Measurements from ENCODE around the gene CGN. TPM values are rescaled to one million over a fixed set of nuclear protein-coding genes. Genes with fewer than 3 reads are reported as not detected.

CGN gene
- polyA plus RNA-seq, 3 donors from 2014 or later = 0.87 TPM; not detected in 2

GRCh38 chr1:151539321-151540020 is 28.3 kb downstream of the CGN start:
- Mint-ChIP-seq H3K36me3 (no peaks in the 10 kb centered on the region), H3K27ac (peak overlapping the region in 1 of 6 donors; percentile 27), H3K4me1 (peaks cover 22 to 24% of the 10 kb centered on the region in 2 donors), H3K9me3 (no peaks in the 10 kb centered on the region), H3K27me3 (ENCODE audit: low read depth in 3 of 3) (peaks cover 4 to 11% (median 10%) of the 10 kb centered on the region in 3 donors), H3K4me3 (peak overlapping the region; percentile 95 to 97 (median 95))
- DNase-seq = no peak

GRCh38 chr1:151540021-151540981 is 29.1 kb downstream of the CGN start, which contains the start of gene TUFT1:
Gene TUFT1 (plus strand): TSS chr1:151540309. CDS start chr1:151540367, 58 bp downstream.
- H3K36me3 Mint-ChIP-seq = no peaks in the 10 kb centered on the region

GRCh38 chr1:151540982-151541377 is 29.8 kb downstream of the CGN start:
- Mint-ChIP-seq H3K36me3 (no peaks in the 10 kb centered on the region), H3K9me3 (no peaks in the 10 kb centered on the region), H3K27ac (peak overlapping the region in 3 of 6 donors; percentile 1 to 76 (median 25)), H3K27me3 (ENCODE audit: low read depth in 3 of 3) (peaks cover 4 to 10% (median 10%) of the 10 kb centered on the region in 3 donors), H3K4me1 (peaks cover 22 to 24% of the 10 kb centered on the region in 2 donors), H3K4me3 (peak overlapping the region; percentile 95 to 97 (median 95))
- peak in 1 of 3 donors; percentile 10 for DNase-seq

More at GRCh38 chr1:151540021-151540981, 29.1 kb downstream of the CGN start, which contains the start of gene TUFT1:
- H3K4me3 Mint-ChIP-seq = peak within 1 kb of the TSS; percentile 95 to 97 (median 95)
- peak; percentile 91 to 93 (median 91) for DNase-seq
- peaks cover 22 to 24% of the 10 kb centered on the region in 2 donors for H3K4me1 Mint-ChIP-seq
- H3K9me3 Mint-ChIP-seq = no peaks in the 10 kb centered on the region
- peak within 1 kb of the TSS in 5 of 6 donors; percentile 76 to 88 (median 81) for H3K27ac Mint-ChIP-seq
- peaks cover 4 to 10% (median 10%) of the 10 kb centered on the region in 3 donors for H3K27me3 Mint-ChIP-seq (ENCODE audit: low read depth in 3 of 3)

- H3K9me3 Mint-ChIP-seq = no peaks in the 10 kb centered on the region
- peaks cover 4 to 10% (median 8%) of the 10 kb centered on the region in 3 donors for H3K27me3 Mint-ChIP-seq (ENCODE audit: low read depth in 3 of 3)
- no peak overlapping the region for H3K27ac Mint-ChIP-seq
- H3K4me3 Mint-ChIP-seq = peak overlapping the region; percentile 95 to 97 (median 95)
- DNase-seq = no peak
- H3K36me3 Mint-ChIP-seq = no peaks in the 10 kb centered on the region
- peaks cover 22 to 24% of the 10 kb centered on the region in 2 donors for H3K4me1 Mint-ChIP-seq
These were observed 30.6 kb downstream of the CGN start for GRCh38 chr1:151541752-151542151.

DNA sequence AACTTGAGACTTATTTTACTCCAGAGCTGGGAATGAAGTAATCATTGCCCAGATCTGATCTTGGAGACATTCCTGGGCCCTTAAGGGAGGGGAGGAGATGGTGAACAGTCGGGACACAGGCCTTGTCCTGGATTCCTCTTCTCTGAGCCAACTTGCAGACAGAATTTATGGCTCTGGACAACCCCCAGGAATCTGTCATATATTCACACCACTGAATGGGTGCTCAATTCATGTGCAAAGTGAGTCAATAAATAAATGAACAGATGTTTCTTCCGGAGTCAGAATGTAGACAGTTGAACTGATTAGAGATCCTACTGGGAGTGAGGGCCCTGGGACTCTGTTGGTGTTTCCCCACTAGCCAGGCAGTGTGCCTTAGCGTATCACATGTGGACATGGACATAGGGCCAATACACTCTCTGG is 31.5 kb downstream of the CGN start:
- Mint-ChIP-seq H3K4me1 (peaks cover 22 to 24% of the 10 kb centered on the region in 2 donors), H3K27ac (no peak overlapping the region), H3K36me3 (no peaks in the 10 kb centered on the region), H3K4me3 (no peak overlapping the region), H3K27me3 (ENCODE audit: low read depth in 3 of 3) (peaks cover 4 to 10% (median 10%) of the 10 kb centered on the region in 3 donors), H3K9me3 (no peaks in the 10 kb centered on the region)
- no peak for DNase-seq

DNA sequence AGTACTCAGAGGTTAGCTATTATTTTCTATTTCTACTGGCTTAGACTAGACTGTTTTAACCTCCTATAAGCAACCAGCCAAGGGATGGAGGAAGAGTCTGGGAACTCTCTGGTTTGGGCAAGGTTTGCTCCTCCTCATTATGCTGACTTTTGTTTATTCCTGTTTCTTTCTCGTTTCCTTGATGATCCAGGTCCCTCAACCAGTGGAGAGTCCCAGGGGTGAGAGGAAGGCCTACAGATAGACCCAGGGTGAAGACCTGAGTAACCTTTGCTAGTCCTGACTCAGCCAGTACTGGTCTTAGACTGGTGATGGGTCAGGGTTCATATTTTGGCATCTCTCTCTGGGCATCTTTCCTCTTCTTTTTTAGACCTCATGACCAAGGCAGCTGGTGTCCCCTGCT is 34.4 kb downstream of the CGN start:
- Mint-ChIP-seq H3K4me1 (peaks cover 11 to 14% of the 10 kb centered on the region in 2 donors), H3K9me3 (no peaks in the 10 kb centered on the region), H3K4me3 (no peak overlapping the region), H3K36me3 (no peaks in the 10 kb centered on the region), H3K27ac (no peak overlapping the region), H3K27me3 (ENCODE audit: low read depth in 3 of 3) (peaks cover 4 to 10% (median 5%) of the 10 kb centered on the region in 3 donors)
- DNase-seq = no peak

GRCh38 chr1:151546011-151546925 is 35.1 kb downstream of the CGN start:
- Mint-ChIP-seq H3K9me3 (no peaks in the 10 kb centered on the region), H3K36me3 (no peaks in the 10 kb centered on the region), H3K27me3 (ENCODE audit: low read depth in 3 of 3) (peaks cover 0 to 10% (median 4%) of the 10 kb centered on the region in 3 donors), H3K4me3 (no peak overlapping the region), H3K27ac (no peak overlapping the region), H3K4me1 (peaks cover 4 to 7% of the 10 kb centered on the region in 2 donors)
- DNase-seq = no peak

DNA sequence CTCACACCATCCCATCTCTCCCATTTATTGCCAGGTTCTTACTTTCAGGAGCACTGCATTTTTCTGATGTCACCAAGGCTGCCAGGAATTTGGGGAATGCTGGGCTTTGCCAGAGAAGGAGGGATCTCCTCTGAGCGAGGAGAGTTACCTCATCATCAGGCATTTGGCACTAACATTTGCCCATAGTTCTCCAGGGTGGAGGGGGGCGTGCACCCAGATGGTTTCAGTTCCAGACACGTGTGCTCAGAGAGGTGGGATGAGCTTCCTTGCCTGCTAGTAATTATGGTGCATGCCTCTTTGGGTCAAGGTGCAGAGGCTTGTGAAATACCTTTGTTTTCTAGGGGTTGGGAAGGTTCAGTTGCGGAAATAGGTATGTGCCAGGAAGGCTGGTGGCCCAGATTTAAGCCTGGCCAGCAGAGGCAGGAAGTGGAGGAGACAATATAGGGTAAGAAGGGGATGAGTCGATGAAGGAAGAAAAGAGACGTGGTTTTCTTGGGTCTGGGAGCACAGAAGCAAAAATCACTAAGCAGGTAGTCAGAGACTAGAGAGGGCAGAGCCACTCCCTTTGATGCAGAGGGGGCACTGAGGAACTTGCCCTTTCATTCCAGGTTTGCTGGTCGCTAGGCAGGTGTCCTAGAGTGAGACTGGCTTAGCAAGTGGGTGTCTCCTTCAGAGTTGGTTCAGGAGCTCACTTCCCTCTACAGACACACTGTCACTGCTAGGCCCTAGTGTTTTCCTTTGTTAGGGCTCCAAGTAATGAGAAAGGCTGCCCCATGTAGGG is 36.1 kb downstream of the CGN start:
- Mint-ChIP-seq H3K27ac (no peak overlapping the region), H3K27me3 (ENCODE audit: low read depth in 3 of 3) (peaks cover 0 to 9% (median 4%) of the 10 kb centered on the region in 3 donors), H3K4me1 (no peaks in the 10 kb centered on the region), H3K36me3 (no peaks in the 10 kb centered on the region), H3K4me3 (no peak overlapping the region), H3K9me3 (no peaks in the 10 kb centered on the region)
- DNase-seq = no peak

- Mint-ChIP-seq H3K36me3 (no peaks in the 10 kb centered on the region), H3K9me3 (no peaks in the 10 kb centered on the region), H3K27ac (no peak overlapping the region), H3K27me3 (ENCODE audit: low read depth in 3 of 3) (peaks cover 0 to 7% (median 2%) of the 10 kb centered on the region in 3 donors), H3K4me3 (no peak overlapping the region), H3K4me1 (no peaks in the 10 kb centered on the region)
- no peak for DNase-seq
These were observed 36.7 kb downstream of the CGN start for GRCh38 chr1:151547900-151548230.

- H3K9me3 Mint-ChIP-seq = no peaks in the 10 kb centered on the region
- no peak overlapping the region for H3K4me3 Mint-ChIP-seq
- H3K36me3 Mint-ChIP-seq = no peaks in the 10 kb centered on the region
- peaks cover 0 to 2% (median 2%) of the 10 kb centered on the region in 3 donors for H3K27me3 Mint-ChIP-seq (ENCODE audit: low read depth in 3 of 3)
- no peak overlapping the region for H3K27ac Mint-ChIP-seq
- no peaks in the 10 kb centered on the region for H3K4me1 Mint-ChIP-seq
- DNase-seq = no peak
These were observed 38.0 kb downstream of the CGN start for GRCh38 chr1:151549199-151549598.

DNA sequence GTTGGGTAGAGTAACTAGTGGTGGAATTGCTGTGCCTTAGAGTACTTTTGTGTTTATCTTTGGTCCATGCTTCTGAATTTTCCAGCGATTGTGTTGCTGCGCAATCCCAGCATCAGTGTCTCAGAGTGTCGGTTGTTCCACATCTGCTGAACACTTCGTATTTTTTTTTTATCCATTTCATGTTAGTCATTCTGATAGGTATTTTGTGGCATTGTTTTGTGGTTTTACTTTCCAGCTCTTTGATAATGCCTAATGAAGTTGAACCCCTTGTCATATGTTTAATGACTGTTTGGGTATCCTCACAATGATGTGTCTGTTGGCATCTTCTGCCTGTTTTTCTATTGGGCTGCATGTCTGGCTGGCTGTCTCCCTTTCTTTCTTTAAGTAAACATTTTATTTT is 42.5 kb downstream of the CGN start:
- no peak for DNase-seq
- H3K27ac Mint-ChIP-seq = no peak overlapping the region

DNA sequence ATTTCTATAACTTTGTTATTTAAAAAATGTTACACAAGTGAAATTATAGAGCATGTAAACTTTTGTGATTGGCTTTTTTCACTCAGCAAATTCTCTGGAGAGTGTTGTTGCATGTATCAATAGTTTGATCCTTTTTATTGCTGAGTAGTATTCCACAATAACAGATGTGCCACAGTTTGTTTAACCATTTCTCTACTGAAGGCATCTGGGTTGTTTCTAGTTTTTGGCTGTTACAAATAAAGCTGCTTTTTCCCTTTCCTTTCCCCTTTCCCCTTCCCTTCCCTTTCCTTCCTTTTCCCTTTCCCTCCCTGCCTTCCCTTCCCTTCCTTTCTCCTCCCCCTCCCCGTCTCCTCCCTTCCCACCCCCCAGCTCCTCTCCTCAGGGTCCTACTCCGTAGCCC is 44.9 kb downstream of the CGN start:
- Mint-ChIP-seq H3K36me3 (no peaks in the 10 kb centered on the region), H3K27me3 (ENCODE audit: low read depth in 3 of 3) (peaks cover 0 to 2% (median 0%) of the 10 kb centered on the region in 3 donors), H3K4me1 (no peaks in the 10 kb centered on the region), H3K27ac (no peak overlapping the region), H3K9me3 (no peaks in the 10 kb centered on the region), H3K4me3 (no peak overlapping the region)
- no peak for DNase-seq

More for the DNA sequence above, 42.5 kb downstream of the CGN start:
- Mint-ChIP-seq H3K36me3 (no peaks in the 10 kb centered on the region), H3K27me3 (ENCODE audit: low read depth in 3 of 3) (peaks cover 0 to 2% (median 0%) of the 10 kb centered on the region in 3 donors), H3K4me3 (no peak overlapping the region), H3K9me3 (no peaks in the 10 kb centered on the region), H3K4me1 (no peaks in the 10 kb centered on the region)
